WTC11 (cell line): ENCODE data around the gene CCR3. TPM values are rescaled to one million over a fixed set of nuclear protein-coding genes. Genes with fewer than 3 reads are reported as not detected.

Experiments
- ATAC-seq: fragments of 200-7000 bp; cut with Tn5 transposase; 2 replicates; pipeline ENCODE4 v1.10.0; 2021; ENCODE audit warnings: mild to moderate bottlenecking, moderate library complexity
- CTCF ChIA-PET: fragments of 300-600 bp; sonication (Branson Sonifier 250); formaldehyde crosslinking; loops from one replicate; lab custom pipeline; 2021; ENCODE audit warnings: antibody characterized with exemption; lab: Charles Lee
- POLR2A ChIA-PET: fragments of 350-600 bp; sonication (Branson Sonifier 250); formaldehyde crosslinking; loops from one replicate; lab custom pipeline; 2021; ENCODE audit warnings: antibody characterized with exemption; lab: Charles Lee
- DNase-seq: peaks from one replicate; pipeline ENCODE4 v3.0.0; 2021; ENCODE audit warnings: low spot score
- H3K27ac Mint-ChIP-seq: 2 replicates; pipeline ENCODE4 v1.8.0; 2021; ENCODE audit warnings: mixed read lengths
- H3K27me3 Mint-ChIP-seq: 2 replicates; pipeline ENCODE4 v1.8.0; 2021; ENCODE audit warnings: low read depth, mild to moderate bottlenecking, moderate library complexity, mixed read lengths
- H3K36me3 Mint-ChIP-seq: 2 replicates; pipeline ENCODE4 v1.8.0; 2021; ENCODE audit warnings: mixed read lengths
- H3K4me1 Mint-ChIP-seq: 2 replicates; pipeline ENCODE4 v1.8.0; 2022; ENCODE audit warnings: mixed read lengths
- H3K4me3 Mint-ChIP-seq: 2 replicates; pipeline ENCODE4 v1.8.0; 2021; ENCODE audit warnings: mild to moderate bottlenecking, moderate library complexity, mixed read lengths
- H3K9me3 Mint-ChIP-seq: 2 replicates; pipeline ENCODE4 v1.8.0; 2021; ENCODE audit warnings: mixed read lengths
- CREB1 ChIP-seq: sonication (generic); formaldehyde crosslinking; IDR thresholded peaks from 2 replicates; pipeline ENCODE4 v1.8.0; 2023; ENCODE audit warnings: mild to moderate bottlenecking, missing genetic modification reagents
- CREM ChIP-seq: sonication (generic); formaldehyde crosslinking; IDR thresholded peaks from 2 replicates; pipeline ENCODE4 v1.8.1; 2022; ENCODE audit warnings: mild to moderate bottlenecking, missing genetic modification reagents, moderate library complexity
- FOXP1 ChIP-seq: sonication (generic); formaldehyde crosslinking; IDR thresholded peaks from 2 replicates; pipeline ENCODE4 v1.8.0; 2022; ENCODE audit warnings: missing genetic modification reagents, mild to moderate bottlenecking, moderate library complexity, borderline replicate concordance
- GTF2I ChIP-seq: fragments of 250-450 bp; sonication (Bioruptor Pico); conservative IDR thresholded peaks from 2 replicates; pipeline ENCODE4 v1.4.0; 2021; ENCODE audit warnings: mild to moderate bottlenecking
- IRF2 ChIP-seq: sonication (generic); formaldehyde crosslinking; IDR thresholded peaks from 2 replicates; pipeline ENCODE4 v1.8.0; 2022; ENCODE audit warnings: low read depth, missing genetic modification reagents, borderline replicate concordance
- MYBL2 ChIP-seq: sonication (generic); formaldehyde crosslinking; IDR thresholded peaks from 2 replicates; pipeline ENCODE4 v1.8.1; 2023; ENCODE audit warnings: mild to moderate bottlenecking, moderate library complexity, missing genetic modification reagents
- NR1H2 ChIP-seq: sonication (generic); formaldehyde crosslinking; IDR thresholded peaks from 2 replicates; pipeline ENCODE4 v1.9.0; 2021; ENCODE audit warnings: mild to moderate bottlenecking, moderate library complexity, missing genetic modification reagents
- SOX15 ChIP-seq: fragments of 250-450 bp; sonication (Bioruptor Pico); IDR thresholded peaks from 2 replicates; pipeline ENCODE4 v1.9.0; 2021; ENCODE audit warnings: mild to moderate bottlenecking
- TCF7 ChIP-seq: sonication (generic); formaldehyde crosslinking; IDR thresholded peaks from 2 replicates; pipeline ENCODE4 v1.8.0; 2022; ENCODE audit warnings: mild to moderate bottlenecking, low read depth, missing genetic modification reagents, moderate library complexity
- ZNF671 ChIP-seq: fragments of 250-450 bp; sonication (Bioruptor Pico); IDR thresholded peaks from 2 replicates; pipeline ENCODE4 v1.8.0; 2021; ENCODE audit warnings: mild to moderate bottlenecking
- total RNA-seq: library from RNA; stranded (reverse); gene quantifications from 3 replicates; pipeline ENCODE4 v1.2.3, GENCODE V29; 2021
- TF ChIP-seq, protein P1 (sequence below): sonication (generic); formaldehyde crosslinking; IDR thresholded peaks from 2 replicates; pipeline ENCODE4 v1.8.1; 2023; ENCODE audit warnings: mild to moderate bottlenecking, moderate library complexity, missing genetic modification reagents
- TF ChIP-seq, protein P2 (sequence below): sonication (generic); formaldehyde crosslinking; IDR thresholded peaks from 2 replicates; pipeline ENCODE4 v1.8.0; 2022; ENCODE audit warnings: mild to moderate bottlenecking, missing genetic modification reagents
- TF ChIP-seq, protein P3 (sequence below): sonication (generic); formaldehyde crosslinking; IDR thresholded peaks from 2 replicates; pipeline ENCODE4 v1.8.1; 2023; ENCODE audit warnings: mild to moderate bottlenecking, missing genetic modification reagents
- TF ChIP-seq, protein P4 (sequence below): fragments of 250-450 bp; sonication (Bioruptor Pico); IDR thresholded peaks from 2 replicates; pipeline ENCODE4 v1.9.0; 2021; ENCODE audit warnings: mild to moderate bottlenecking
- TF ChIP-seq, protein P5 (sequence below): sonication (generic); formaldehyde crosslinking; IDR thresholded peaks from 2 replicates; pipeline ENCODE4 v1.8.0; 2023; ENCODE audit warnings: mild to moderate bottlenecking, missing genetic modification reagents
- TF ChIP-seq, protein P6 (sequence below): sonication (generic); formaldehyde crosslinking; IDR thresholded peaks from 2 replicates; pipeline ENCODE4 v1.8.1; 2023; ENCODE audit warnings: mild to moderate bottlenecking, missing genetic modification reagents, moderate library complexity

The CCR3 gene
- total RNA-seq, 1 experiment from 2014 or later, result not detected

DNA sequence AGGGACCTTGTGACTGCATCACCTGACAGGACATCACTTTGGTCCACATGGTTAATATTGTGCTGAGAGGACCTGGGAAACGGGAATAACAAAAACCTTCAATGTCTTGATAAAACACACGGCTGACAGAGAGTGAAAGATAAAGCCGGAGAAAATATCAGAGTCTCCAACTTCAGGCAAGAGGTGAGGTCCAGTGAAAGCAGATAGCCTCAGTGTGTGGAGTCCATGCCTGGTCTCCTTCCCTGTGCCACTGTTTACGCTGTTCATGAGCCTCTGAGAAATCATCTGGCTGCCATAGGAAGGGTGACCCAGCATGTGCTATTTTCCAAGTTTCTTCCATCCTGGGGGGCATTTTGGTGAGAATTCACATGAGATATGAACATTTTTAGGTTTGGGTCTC is 39.8 kb downstream of the CCR3 start (continued):
- no peak for TF ChIP-seq CREB1 (CRISPR knock-in tag)

DNA sequence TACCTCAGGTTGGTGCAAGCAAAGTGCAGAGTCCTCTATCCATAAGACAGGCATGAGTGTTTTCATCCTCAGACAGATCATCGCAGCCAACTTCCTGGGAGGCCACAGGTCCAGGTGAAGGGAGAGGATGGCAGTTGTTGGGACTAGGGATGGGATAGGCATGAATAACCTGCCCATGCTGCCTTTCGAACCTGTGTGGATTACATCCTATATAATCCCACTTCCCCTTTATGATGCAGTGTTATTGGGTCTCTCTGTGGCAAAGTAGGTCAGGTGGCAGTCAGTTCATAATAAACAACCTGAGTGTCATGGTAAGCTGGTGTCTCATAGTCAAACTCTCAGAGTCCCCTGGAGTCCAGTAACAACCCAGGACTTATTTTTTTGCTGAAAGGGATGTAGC is 40.4 kb downstream of the CCR3 start:
- no peak for DNase-seq
- no peaks in the 10 kb centered on the region for H3K4me1 Mint-ChIP-seq
- H3K27ac Mint-ChIP-seq, result no peak overlapping the region
- ChIA-PET POLR2A (no interaction called here), CTCF (no interaction called here)
- no peaks in the 10 kb centered on the region; the same call in 1 of the 2 replicates for H3K27me3 Mint-ChIP-seq
- no peak overlapping the region for H3K4me3 Mint-ChIP-seq
- TF ChIP-seq MYBL2 (CRISPR knock-in tag) (no peak), FOXP1 (CRISPR knock-in tag) (no peak), NR1H2 (CRISPR knock-in tag) (no peak), CREB1 (CRISPR knock-in tag) (no peak), TCF7 (no peak), SOX15 (no peak), ZNF671 (CRISPR knock-in tag) (no peak), GTF2I (no peak), CREM (no peak), IRF2 (CRISPR knock-in tag) (no peak)
- TF ChIP-seq, protein P1, sequence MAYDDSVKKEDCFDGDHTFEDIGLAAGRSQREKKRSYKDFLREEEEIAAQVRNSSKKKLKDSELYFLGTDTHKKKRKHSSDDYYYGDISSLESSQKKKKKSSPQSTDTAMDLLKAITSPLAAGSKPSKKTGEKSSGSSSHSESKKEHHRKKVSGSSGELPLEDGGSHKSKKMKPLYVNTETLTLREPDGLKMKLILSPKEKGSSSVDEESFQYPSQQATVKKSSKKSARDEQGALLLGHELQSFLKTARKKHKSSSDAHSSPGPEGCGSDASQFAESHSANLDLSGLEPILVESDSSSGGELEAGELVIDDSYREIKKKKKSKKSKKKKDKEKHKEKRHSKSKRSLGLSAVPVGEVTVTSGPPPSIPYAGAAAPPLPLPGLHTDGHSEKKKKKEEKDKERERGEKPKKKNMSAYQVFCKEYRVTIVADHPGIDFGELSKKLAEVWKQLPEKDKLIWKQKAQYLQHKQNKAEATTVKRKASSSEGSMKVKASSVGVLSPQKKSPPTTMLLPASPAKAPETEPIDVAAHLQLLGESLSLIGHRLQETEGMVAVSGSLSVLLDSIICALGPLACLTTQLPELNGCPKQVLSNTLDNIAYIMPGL (CRISPR knock-in tag), result no peak
- TF ChIP-seq, protein P2, sequence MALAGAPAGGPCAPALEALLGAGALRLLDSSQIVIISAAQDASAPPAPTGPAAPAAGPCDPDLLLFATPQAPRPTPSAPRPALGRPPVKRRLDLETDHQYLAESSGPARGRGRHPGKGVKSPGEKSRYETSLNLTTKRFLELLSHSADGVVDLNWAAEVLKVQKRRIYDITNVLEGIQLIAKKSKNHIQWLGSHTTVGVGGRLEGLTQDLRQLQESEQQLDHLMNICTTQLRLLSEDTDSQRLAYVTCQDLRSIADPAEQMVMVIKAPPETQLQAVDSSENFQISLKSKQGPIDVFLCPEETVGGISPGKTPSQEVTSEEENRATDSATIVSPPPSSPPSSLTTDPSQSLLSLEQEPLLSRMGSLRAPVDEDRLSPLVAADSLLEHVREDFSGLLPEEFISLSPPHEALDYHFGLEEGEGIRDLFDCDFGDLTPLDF (CRISPR knock-in tag), result no peak
- TF ChIP-seq, protein P3, sequence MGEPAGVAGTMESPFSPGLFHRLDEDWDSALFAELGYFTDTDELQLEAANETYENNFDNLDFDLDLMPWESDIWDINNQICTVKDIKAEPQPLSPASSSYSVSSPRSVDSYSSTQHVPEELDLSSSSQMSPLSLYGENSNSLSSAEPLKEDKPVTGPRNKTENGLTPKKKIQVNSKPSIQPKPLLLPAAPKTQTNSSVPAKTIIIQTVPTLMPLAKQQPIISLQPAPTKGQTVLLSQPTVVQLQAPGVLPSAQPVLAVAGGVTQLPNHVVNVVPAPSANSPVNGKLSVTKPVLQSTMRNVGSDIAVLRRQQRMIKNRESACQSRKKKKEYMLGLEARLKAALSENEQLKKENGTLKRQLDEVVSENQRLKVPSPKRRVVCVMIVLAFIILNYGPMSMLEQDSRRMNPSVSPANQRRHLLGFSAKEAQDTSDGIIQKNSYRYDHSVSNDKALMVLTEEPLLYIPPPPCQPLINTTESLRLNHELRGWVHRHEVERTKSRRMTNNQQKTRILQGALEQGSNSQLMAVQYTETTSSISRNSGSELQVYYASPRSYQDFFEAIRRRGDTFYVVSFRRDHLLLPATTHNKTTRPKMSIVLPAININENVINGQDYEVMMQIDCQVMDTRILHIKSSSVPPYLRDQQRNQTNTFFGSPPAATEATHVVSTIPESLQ (CRISPR knock-in tag), result no peak
- TF ChIP-seq, protein P4, sequence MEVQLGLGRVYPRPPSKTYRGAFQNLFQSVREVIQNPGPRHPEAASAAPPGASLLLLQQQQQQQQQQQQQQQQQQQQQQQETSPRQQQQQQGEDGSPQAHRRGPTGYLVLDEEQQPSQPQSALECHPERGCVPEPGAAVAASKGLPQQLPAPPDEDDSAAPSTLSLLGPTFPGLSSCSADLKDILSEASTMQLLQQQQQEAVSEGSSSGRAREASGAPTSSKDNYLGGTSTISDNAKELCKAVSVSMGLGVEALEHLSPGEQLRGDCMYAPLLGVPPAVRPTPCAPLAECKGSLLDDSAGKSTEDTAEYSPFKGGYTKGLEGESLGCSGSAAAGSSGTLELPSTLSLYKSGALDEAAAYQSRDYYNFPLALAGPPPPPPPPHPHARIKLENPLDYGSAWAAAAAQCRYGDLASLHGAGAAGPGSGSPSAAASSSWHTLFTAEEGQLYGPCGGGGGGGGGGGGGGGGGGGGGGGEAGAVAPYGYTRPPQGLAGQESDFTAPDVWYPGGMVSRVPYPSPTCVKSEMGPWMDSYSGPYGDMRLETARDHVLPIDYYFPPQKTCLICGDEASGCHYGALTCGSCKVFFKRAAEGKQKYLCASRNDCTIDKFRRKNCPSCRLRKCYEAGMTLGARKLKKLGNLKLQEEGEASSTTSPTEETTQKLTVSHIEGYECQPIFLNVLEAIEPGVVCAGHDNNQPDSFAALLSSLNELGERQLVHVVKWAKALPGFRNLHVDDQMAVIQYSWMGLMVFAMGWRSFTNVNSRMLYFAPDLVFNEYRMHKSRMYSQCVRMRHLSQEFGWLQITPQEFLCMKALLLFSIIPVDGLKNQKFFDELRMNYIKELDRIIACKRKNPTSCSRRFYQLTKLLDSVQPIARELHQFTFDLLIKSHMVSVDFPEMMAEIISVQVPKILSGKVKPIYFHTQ, result no peak
- TF ChIP-seq, protein P5, sequence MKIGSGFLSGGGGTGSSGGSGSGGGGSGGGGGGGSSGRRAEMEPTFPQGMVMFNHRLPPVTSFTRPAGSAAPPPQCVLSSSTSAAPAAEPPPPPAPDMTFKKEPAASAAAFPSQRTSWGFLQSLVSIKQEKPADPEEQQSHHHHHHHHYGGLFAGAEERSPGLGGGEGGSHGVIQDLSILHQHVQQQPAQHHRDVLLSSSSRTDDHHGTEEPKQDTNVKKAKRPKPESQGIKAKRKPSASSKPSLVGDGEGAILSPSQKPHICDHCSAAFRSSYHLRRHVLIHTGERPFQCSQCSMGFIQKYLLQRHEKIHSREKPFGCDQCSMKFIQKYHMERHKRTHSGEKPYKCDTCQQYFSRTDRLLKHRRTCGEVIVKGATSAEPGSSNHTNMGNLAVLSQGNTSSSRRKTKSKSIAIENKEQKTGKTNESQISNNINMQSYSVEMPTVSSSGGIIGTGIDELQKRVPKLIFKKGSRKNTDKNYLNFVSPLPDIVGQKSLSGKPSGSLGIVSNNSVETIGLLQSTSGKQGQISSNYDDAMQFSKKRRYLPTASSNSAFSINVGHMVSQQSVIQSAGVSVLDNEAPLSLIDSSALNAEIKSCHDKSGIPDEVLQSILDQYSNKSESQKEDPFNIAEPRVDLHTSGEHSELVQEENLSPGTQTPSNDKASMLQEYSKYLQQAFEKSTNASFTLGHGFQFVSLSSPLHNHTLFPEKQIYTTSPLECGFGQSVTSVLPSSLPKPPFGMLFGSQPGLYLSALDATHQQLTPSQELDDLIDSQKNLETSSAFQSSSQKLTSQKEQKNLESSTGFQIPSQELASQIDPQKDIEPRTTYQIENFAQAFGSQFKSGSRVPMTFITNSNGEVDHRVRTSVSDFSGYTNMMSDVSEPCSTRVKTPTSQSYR (CRISPR knock-in tag), result no peak
- TF ChIP-seq, protein P6, sequence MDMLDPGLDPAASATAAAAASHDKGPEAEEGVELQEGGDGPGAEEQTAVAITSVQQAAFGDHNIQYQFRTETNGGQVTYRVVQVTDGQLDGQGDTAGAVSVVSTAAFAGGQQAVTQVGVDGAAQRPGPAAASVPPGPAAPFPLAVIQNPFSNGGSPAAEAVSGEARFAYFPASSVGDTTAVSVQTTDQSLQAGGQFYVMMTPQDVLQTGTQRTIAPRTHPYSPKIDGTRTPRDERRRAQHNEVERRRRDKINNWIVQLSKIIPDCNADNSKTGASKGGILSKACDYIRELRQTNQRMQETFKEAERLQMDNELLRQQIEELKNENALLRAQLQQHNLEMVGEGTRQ (CRISPR knock-in tag), result no peak
- no peak for ATAC-seq
- H3K9me3 Mint-ChIP-seq, result peaks cover 22% of the 10 kb centered on the region
- H3K36me3 Mint-ChIP-seq, result peaks cover 21% of the 10 kb centered on the region
